ENCODE results near the gene SKIDA1.

Gene SKIDA1

DNA sequence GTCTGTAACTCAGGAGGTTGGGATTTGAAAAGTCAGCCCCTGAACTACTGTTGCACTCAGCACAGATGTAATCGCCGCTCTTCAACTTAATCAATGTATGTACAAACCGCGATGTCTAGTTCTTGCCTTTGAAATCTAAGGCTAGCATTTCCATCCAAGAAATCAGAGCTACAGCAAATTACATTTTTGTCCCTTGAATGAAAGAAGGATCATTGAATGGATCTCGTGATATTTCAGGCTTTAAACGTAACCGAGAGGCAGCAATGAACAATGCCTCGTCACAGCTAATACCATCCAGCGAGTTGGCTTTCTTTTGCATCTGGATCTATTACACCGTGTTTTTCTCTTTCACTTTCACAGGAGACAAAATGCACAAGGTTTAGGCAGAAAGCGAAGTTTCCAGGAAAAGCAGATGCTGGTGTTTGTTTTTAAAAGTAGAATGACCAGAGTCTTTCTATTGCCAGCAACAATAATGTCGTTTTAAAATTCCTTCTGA lies 5.5 kb downstream of the SKIDA1 start:
- peak; percentile 31 for ATAC-seq
- no peak for TF ChIP-seq POU6F1 (CRISPR knock-in tag; IDR thresholded peaks at IDR 0.05; ENCODE audit: borderline replicate concordance, low read depth)

GRCh38 chr10:21519397-21519933 lies 6.0 kb downstream of the SKIDA1 start:
- TF ChIP-seq ARNTL (CRISPR knock-in tag; IDR thresholded peaks at IDR 0.05; ENCODE audit: borderline replicate concordance, low read depth) = no peak
- no peak for TF ChIP-seq RARB (CRISPR knock-in tag; IDR thresholded peaks at IDR 0.05)
- ATAC-seq = no peak

- ATAC-seq = peak; percentile 13
- no peak for TF ChIP-seq ZNF565 (CRISPR knock-in tag; conservative IDR thresholded peaks at IDR 0.05; ENCODE audit: low read depth)
- TF ChIP-seq, protein P1, sequence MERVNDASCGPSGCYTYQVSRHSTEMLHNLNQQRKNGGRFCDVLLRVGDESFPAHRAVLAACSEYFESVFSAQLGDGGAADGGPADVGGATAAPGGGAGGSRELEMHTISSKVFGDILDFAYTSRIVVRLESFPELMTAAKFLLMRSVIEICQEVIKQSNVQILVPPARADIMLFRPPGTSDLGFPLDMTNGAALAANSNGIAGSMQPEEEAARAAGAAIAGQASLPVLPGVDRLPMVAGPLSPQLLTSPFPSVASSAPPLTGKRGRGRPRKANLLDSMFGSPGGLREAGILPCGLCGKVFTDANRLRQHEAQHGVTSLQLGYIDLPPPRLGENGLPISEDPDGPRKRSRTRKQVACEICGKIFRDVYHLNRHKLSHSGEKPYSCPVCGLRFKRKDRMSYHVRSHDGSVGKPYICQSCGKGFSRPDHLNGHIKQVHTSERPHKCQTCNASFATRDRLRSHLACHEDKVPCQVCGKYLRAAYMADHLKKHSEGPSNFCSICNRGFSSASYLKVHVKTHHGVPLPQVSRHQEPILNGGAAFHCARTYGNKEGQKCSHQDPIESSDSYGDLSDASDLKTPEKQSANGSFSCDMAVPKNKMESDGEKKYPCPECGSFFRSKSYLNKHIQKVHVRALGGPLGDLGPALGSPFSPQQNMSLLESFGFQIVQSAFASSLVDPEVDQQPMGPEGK (CRISPR knock-in tag; IDR thresholded peaks at IDR 0.05; ENCODE audit: borderline replicate concordance) = no peak
- TF ChIP-seq ZNF70 (CRISPR knock-in tag; IDR thresholded peaks at IDR 0.05) = no peak
- TF ChIP-seq OSR1 (CRISPR knock-in tag; IDR thresholded peaks at IDR 0.05) = no peak
Observed at GRCh38 chr10:21518641-21519396, 6.7 kb downstream of the SKIDA1 start.

GRCh38 chr10:21518149-21518640 lies 7.3 kb downstream of the SKIDA1 start:
- TF ChIP-seq, protein P2, sequence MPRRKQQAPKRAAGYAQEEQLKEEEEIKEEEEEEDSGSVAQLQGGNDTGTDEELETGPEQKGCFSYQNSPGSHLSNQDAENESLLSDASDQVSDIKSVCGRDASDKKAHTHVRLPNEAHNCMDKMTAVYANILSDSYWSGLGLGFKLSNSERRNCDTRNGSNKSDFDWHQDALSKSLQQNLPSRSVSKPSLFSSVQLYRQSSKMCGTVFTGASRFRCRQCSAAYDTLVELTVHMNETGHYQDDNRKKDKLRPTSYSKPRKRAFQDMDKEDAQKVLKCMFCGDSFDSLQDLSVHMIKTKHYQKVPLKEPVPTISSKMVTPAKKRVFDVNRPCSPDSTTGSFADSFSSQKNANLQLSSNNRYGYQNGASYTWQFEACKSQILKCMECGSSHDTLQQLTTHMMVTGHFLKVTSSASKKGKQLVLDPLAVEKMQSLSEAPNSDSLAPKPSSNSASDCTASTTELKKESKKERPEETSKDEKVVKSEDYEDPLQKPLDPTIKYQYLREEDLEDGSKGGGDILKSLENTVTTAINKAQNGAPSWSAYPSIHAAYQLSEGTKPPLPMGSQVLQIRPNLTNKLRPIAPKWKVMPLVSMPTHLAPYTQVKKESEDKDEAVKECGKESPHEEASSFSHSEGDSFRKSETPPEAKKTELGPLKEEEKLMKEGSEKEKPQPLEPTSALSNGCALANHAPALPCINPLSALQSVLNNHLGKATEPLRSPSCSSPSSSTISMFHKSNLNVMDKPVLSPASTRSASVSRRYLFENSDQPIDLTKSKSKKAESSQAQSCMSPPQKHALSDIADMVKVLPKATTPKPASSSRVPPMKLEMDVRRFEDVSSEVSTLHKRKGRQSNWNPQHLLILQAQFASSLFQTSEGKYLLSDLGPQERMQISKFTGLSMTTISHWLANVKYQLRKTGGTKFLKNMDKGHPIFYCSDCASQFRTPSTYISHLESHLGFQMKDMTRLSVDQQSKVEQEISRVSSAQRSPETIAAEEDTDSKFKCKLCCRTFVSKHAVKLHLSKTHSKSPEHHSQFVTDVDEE (CRISPR knock-in tag; IDR thresholded peaks at IDR 0.05) = peak; percentile 52; the same call in 1 of the 2 replicates
- TF ChIP-seq PPARA (CRISPR knock-in tag; IDR thresholded peaks at IDR 0.05; ENCODE audit: borderline replicate concordance) = no peak
- peak; percentile 40 for ATAC-seq

DNA sequence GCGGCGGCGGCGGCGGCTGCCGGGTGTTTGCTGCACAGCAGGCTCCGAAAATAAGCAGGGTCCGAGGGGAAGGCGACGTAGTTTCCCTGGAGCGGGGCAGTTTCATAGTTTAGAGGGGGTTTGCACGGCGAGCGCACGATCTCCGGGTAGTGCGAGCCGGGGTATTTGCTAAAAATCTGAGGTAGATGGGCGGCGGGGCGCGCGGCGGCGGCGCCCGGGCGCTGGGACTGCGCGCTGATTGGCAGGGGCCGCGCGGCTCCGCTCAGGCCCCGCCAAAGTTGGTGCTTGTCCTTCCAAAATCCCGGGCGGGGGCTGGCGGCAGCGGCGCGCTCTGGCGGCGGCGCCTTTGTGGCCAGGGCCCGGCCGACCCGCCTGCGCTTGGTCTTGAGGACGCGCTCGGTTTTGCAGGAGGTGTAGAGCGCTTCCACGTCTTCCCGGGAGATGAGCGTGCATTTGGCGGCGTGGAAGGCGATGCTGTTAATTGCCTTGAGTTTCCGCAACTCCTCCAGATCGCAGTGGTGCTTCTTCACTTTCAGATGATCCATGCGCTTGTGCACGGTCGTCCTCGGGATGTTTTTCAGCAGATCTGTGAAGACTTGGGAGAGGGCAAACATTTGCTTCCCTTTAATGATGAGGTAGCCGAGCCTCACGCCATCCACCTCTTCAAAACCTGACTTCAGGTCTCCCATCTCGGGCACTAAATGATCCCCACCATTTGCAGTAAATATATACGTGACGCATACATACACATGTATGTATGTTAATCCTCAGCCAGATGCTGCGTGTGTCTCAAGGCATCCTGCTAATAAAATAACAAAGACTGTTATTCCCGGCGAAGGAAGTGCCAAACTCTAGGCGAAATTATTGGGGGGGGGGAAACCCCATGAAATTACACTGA lies 8.1 kb downstream of the SKIDA1 start:
- ATAC-seq = peak; percentile 47
- no peak for TF ChIP-seq RARB (CRISPR knock-in tag; IDR thresholded peaks at IDR 0.05)
- TF ChIP-seq ESRRG (CRISPR knock-in tag; IDR thresholded peaks at IDR 0.05) = no peak
- TF ChIP-seq, protein P1 (CRISPR knock-in tag; IDR thresholded peaks at IDR 0.05; ENCODE audit: borderline replicate concordance) = no peak
- no peak for TF ChIP-seq ZNF8 (CRISPR knock-in tag; IDR thresholded peaks at IDR 0.05)
- TF ChIP-seq POU6F1 (CRISPR knock-in tag; IDR thresholded peaks at IDR 0.05; ENCODE audit: borderline replicate concordance, low read depth) = no peak
- no peak for TF ChIP-seq GLIS3 (CRISPR knock-in tag; IDR thresholded peaks at IDR 0.05)
- TF ChIP-seq TOX (CRISPR knock-in tag; IDR thresholded peaks at IDR 0.05; ENCODE audit: borderline replicate concordance) = no peak
- TF ChIP-seq, protein P2 (CRISPR knock-in tag; IDR thresholded peaks at IDR 0.05) = no peak
- TF ChIP-seq ZNF565 (CRISPR knock-in tag; conservative IDR thresholded peaks at IDR 0.05; ENCODE audit: low read depth) = no peak
- no peak for TF ChIP-seq OSR1 (CRISPR knock-in tag; IDR thresholded peaks at IDR 0.05)
- TF ChIP-seq ZFP30 (CRISPR knock-in tag; IDR thresholded peaks at IDR 0.05) = no peak
- no peak for TF ChIP-seq BACH2 (CRISPR knock-in tag; IDR thresholded peaks at IDR 0.05; ENCODE audit: borderline replicate concordance)
- TF ChIP-seq ZFP3 (CRISPR knock-in tag; IDR thresholded peaks at IDR 0.05) = no peak
- no peak for TF ChIP-seq ZC3H10 (CRISPR knock-in tag; IDR thresholded peaks at IDR 0.05)
